ENCODE results near the gene FBXL14. TPM values are rescaled to one million over a fixed set of nuclear protein-coding genes. Genes with fewer than 3 reads are reported as not detected.

FBXL14 gene
- total and polyA plus RNA-seq, 9 of the 15 experiments (the other 6 are each of a cell fraction or from before 2014, with no cell fraction given): 0.13 to 9.8 (median 3.3) TPM

DNA sequence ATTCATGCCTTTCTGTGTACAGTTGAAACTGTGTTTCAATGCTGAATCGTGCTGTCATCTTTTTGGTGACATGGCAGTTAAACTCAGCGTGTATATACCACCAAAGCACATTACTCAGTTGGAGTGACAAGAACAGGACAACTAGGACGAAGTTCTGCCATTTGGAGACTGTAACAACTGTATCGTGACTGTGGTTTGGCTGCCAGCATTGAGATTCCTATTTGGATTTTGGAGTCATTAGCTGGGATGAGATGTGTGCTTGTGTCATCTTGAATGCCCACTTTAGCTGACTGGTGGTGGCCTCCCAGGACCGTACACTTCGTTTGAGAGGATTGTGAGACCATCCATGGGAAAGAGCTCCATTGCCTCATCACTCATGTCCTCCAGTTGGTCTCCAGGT, 42.9 kb downstream of the FBXL14 start (continued):
- TF ChIP-seq RBM25 (IDR thresholded peaks at IDR 0.05; ENCODE audit: low read depth, low read length, severe bottlenecking) (no peak), OTX1 (CRISPR knock-in tag; IDR thresholded peaks at IDR 0.05) (no peak), PCBP1 (IDR thresholded peaks at IDR 0.05; ENCODE audit: low read depth, low read length, poor library complexity, severe bottlenecking) (no peak)

DNA sequence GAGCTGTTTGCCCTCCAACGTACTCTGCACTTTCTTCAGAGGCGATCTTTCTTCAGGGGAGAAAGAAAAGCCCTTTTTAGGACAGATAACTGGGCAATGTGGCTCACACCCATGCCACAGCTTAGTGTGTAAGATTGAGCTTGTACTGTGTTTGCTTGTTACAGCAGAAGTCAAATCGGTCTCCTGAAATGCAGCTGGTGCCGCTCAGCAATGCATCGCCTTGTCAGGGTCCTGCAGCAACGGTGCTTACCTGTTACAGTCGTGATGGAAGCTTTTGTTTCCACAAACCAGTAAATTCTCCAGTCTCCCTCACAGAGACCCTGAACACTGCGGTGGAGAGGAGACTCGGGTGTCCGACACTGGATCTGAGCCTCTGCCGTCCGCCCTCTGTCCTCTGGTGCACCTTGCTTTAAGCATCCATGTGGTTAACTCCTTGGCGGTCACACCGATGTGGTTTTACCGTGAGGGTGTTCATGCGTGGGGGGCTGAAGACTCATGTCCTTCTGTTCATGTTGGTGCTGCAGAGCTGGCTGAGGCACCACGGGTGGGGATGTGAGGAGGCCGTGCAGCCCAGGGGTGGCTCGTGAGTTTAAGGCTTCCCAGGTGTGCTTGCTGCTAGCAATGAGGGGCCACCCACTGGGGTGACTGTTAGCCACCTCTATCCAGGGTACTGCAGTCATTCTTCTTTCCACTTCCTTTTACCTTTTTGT, 47.3 kb downstream of the FBXL14 start:
- intact Hi-C loops (cut with micrococcal nuclease) (no loop called here), in situ Hi-C loops (cut with MboI) (no loop called here)
- no peak for ATAC-seq
- no peak for DNase-seq (ENCODE audit: extremely low read depth in 1 of 4, low spot score in 3 of 4)
- H3K4me3 ChIP-seq: no peak overlapping the region
- no peak overlapping the region for H2AFZ ChIP-seq (ENCODE audit: low read depth, low read length)
- H3K27me3 ChIP-seq (ENCODE audit: control insufficient read depth in 2 of 2, insufficient read depth in 2 of 2, low read length in 2 of 2): no peaks in the 10 kb centered on the region
- H3K79me2 ChIP-seq (ENCODE audit: control insufficient read depth, insufficient read depth, low read length): no peaks in the 10 kb centered on the region; the same call in 2 of the 3 replicates
- POLR2A ChIA-PET: interaction anchor here (0.6 kb wide), 1 partner anchor 690 kb away, joined by 5 read pairs; no protein-coding TSS in a partner anchor
- CTCF ChIA-PET (ENCODE audit: low intra/inter-chr PET ratio): no interaction called here
- H3K4me1 ChIP-seq (replicated peaks in 1 of 2; ENCODE audit: control insufficient read depth in 2 of 2, insufficient read depth in 2 of 2, low read length in 2 of 2): peaks cover 0 to 4% of the 10 kb centered on the region in 2 experiments; a peak in 1 of 5 replicates
- no peak overlapping the region for H3K27ac ChIP-seq (ENCODE audit: extremely low read depth, low read depth, low read length)
- 82% methylated on average over 15 of the region's 19 CpGs for WGBS (ENCODE audit: insufficient coverage, low coverage, missing lambda C conversion rate)
- no peaks in the 10 kb centered on the region for H4K20me1 ChIP-seq (replicated peaks; ENCODE audit: control insufficient read depth, insufficient read depth, low read length)
- no peaks in the 10 kb centered on the region for H3K36me3 ChIP-seq (ENCODE audit: control insufficient read depth, insufficient read depth, low read length)
- H3K9me3 ChIP-seq (replicated peaks; ENCODE audit: control insufficient read depth, insufficient read depth, low read depth, low read length): no peaks in the 10 kb centered on the region
- H3K4me2 ChIP-seq (ENCODE audit: insufficient read depth, low read length): no peak overlapping the region
- no peak overlapping the region for H3K9ac ChIP-seq (ENCODE audit: insufficient read depth in 1 of 2, low read depth in 2 of 2, low read length in 2 of 2)
- BruUV-seq (replicated peaks): no TSS peak
- no peak for FAIRE-seq
- TF ChIP-seq, protein P1, sequence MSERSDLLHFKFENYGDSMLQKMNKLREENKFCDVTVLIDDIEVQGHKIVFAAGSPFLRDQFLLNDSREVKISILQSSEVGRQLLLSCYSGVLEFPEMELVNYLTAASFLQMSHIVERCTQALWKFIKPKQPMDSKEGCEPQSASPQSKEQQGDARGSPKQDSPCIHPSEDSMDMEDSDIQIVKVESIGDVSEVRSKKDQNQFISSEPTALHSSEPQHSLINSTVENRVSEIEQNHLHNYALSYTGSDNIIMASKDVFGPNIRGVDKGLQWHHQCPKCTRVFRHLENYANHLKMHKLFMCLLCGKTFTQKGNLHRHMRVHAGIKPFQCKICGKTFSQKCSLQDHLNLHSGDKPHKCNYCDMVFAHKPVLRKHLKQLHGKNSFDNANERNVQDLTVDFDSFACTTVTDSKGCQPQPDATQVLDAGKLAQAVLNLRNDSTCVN (CRISPR knock-in tag; IDR thresholded peaks at IDR 0.05): no peak
- TF ChIP-seq ZNF174 (CRISPR knock-in tag; IDR thresholded peaks at IDR 0.05) (no peak), JUND (IDR thresholded peaks at IDR 0.05; ENCODE audit: borderline replicate concordance, low read depth, low read length) (no peak), JUND (tag; IDR thresholded peaks at IDR 0.05; ENCODE audit: borderline replicate concordance, low read depth, low read length) (no peak), ZBTB1 (CRISPR knock-in tag; IDR thresholded peaks at IDR 0.05; ENCODE audit: borderline replicate concordance, low read depth) (no peak), ZNF785 (CRISPR knock-in tag; IDR thresholded peaks at IDR 0.05) (no peak)
- no peaks in the 10 kb centered on the region for H3K9me1 ChIP-seq (ENCODE audit: control insufficient read depth, insufficient read depth, low read length)
